ENCODE data around the gene CYSRT1.
"Not testable (repeated sequence)": the region's sequence is repeated elsewhere in the genome, so short reads cannot be mapped to it uniquely, and the experiment has no call there.

CYSRT1 gene

GRCh38 chr9:137239541-137240200, 14.7 kb downstream of the CYSRT1 start:
- DNase-seq: not testable (repeated sequence)

GRCh38 chr9:137240318-137240840, 15.4 kb downstream of the CYSRT1 start:
- DNase-seq: no peak

- DNase-seq: peak; percentile 99
These were observed 16.0 kb downstream of the CYSRT1 start, which contains the start of gene TUBB4B for GRCh38 chr9:137240841-137241489. TSS of gene TUBB4B (plus strand) at chr9:137241287. CDS start at chr9:137241361, 74 bp downstream.

GRCh38 chr9:137241490-137242268, 16.7 kb downstream of the CYSRT1 start:
- no peak for DNase-seq

GRCh38 chr9:137242269-137243203, 17.6 kb downstream of the CYSRT1 start:
- no peak for DNase-seq

- not testable (repeated sequence) for DNase-seq
These were observed 18.3 kb downstream of the CYSRT1 start for GRCh38 chr9:137243266-137243625.

- no peak for DNase-seq
These were observed 18.9 kb downstream of the CYSRT1 start for GRCh38 chr9:137243626-137244485.

- no peak for DNase-seq
These were observed 19.8 kb downstream of the CYSRT1 start for GRCh38 chr9:137244486-137245449.

- DNase-seq: no peak
These were observed 20.8 kb downstream of the CYSRT1 start for GRCh38 chr9:137245450-137246421.

GRCh38 chr9:137247135-137247915, 22.4 kb downstream of the CYSRT1 start:
- no peak for DNase-seq

GRCh38 chr9:137247916-137248175, 22.9 kb downstream of the CYSRT1 start:
- DNase-seq: no peak

GRCh38 chr9:137250329-137251193, 25.6 kb downstream of the CYSRT1 start:
- no peak for DNase-seq

- no peak for DNase-seq
These were observed 26.2 kb downstream of the CYSRT1 start, which contains the start of gene STPG3 for GRCh38 chr9:137251194-137251461. TSS of gene STPG3 (plus strand) at chr9:137251286. CDS start at chr9:137251287, 1 bp downstream.

GRCh38 chr9:137251490-137252268, 26.7 kb downstream of the CYSRT1 start:
- no peak for DNase-seq

GRCh38 chr9:137252555-137253506, 27.9 kb downstream of the CYSRT1 start:
- DNase-seq: no peak
